Dermis blood vessel endothelial cell (primary cell): ENCODE results near the gene PRIM2. TPM values are rescaled to one million over a fixed set of nuclear protein-coding genes. Genes with fewer than 3 reads are reported as not detected.
"Not testable (repeated sequence)": the region's sequence is repeated elsewhere in the genome, so short reads cannot be mapped to it uniquely, and the experiment has no call there.

Experiments
- DNase-seq: peaks from one replicate; pipeline ENCODE4 v3.0.0; 2010
- total RNA-seq: library from RNA; depleted of rRNA; stranded (reverse); fragments of >200 nt; gene quantifications from 2 replicates; pipeline ENCODE4 v1.2.3, GENCODE V29; 2014

The PRIM2 gene
- total RNA-seq, 1 donor from 2014 or later, result 16.2 TPM

- DNase-seq, result not testable (repeated sequence)
Observed at GRCh38 chr6:57631773-57632172, 314.3 kb downstream of the PRIM2 start.

- not testable (repeated sequence) for DNase-seq
Observed at GRCh38 chr6:57658526-57658925, 341.1 kb downstream of the PRIM2 start.

DNA sequence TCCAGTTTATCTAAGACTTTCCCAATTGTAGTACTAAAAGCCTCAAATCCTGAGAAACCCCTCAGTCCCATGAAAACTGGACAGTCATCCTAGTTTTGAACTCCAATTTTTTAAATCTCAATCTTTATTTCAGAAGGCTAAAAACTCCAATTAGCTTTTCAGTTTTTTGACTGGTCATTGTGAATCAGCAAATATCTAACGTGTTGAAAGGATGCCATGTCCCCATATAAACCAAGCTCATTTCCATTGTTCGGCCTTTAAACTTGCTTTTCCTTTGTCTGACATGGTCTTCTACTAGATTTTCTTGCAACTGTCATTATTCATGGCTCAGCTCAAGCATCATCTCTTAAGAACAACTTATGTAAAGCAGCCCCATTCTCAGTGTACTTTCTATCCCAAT lies 342.4 kb downstream of the PRIM2 start:
- not testable (repeated sequence) for DNase-seq

GRCh38 chr6:57660940-57661339 lies 343.5 kb downstream of the PRIM2 start:
- DNase-seq, result not testable (repeated sequence)

GRCh38 chr6:57668108-57668507 lies 350.7 kb downstream of the PRIM2 start:
- DNase-seq, result not testable (repeated sequence)

DNA sequence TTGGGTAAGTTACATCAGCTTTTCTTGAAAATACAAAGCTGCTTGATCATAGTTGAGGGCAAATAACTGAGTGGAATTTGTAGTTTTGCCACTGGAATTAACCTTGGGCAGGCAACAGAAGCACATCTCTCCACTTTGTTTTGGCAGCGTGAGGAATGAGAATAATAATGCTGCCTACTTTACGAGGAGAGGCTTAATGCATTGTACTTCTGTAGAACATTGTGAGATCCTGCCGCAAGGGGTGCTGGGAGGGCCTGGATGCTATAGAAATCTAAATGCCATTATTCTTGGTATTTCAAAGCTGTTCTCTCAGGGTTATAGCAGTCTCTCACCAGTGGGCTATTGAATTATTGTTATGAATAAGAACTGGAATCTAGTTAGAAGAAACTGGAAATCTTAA lies 353.8 kb downstream of the PRIM2 start:
- not testable (repeated sequence) for DNase-seq

GRCh38 chr6:57671937-57672627 lies 354.7 kb downstream of the PRIM2 start:
- DNase-seq, result peak; percentile 19

- peak; percentile 2 for DNase-seq
Observed at GRCh38 chr6:57673281-57673680, 355.9 kb downstream of the PRIM2 start.

GRCh38 chr6:57675386-57675785 lies 358.0 kb downstream of the PRIM2 start:
- not testable (repeated sequence) for DNase-seq

- not testable (repeated sequence) for DNase-seq
Observed at GRCh38 chr6:57696382-57696781, 379.0 kb downstream of the PRIM2 start.

Other genes starting within 250 kb of the PRIM2 start
- gene ZNF451, start 227.4 kb upstream of the PRIM2 start, total RNA-seq, result 60.4 and 69.1 TPM in 2 replicates
- 1.5 and 2.0 TPM in 2 replicates for gene BAG2, start 145.3 kb upstream of the PRIM2 start, total RNA-seq
- gene RAB23, start 95.3 kb upstream of the PRIM2 start, total RNA-seq, result 8.1 and 9.0 TPM in 2 replicates